Measurements from ENCODE around the gene GLT6D1.

DNA sequence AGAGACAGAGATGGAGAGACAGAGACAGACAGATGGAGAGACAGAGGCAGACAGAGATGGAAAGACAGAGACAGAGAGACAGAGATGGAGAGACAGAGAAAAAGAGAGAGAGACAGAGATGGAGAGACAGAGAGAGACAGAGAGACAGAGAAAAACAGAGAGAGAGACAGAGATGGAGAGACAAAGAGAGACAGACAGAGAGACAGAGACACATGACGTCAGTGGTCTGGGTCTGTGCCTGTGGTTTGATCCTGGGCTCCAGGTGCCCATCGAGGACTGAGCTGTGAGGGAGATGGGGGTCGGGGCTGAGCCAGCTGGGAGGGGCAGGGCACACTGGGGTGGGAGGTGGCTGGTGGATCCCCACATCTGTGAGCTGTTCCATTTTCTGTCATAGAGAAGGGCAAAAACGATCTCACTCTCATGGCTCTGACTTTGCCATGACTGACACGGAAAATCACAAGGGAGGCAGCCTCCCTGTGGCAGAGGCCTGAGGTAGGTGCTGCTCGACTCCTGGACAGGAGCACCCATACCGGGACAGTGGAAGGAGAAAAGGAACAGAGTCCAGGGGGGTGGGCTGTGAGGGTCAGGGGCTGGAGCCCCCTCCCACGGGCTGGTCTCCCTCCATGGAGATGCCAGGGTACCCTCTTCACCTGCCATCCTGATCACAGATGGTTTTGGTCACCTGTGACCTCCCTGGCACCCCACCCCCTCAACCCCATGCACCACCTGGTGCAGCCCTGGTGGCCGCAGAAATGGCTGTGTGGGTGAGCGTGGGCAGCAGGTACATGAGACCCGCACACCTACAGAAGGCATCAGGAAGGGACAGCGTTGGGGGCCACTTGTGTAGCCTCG is 28.8 kb downstream of the GLT6D1 start:
- TF ChIP-seq, protein P1, sequence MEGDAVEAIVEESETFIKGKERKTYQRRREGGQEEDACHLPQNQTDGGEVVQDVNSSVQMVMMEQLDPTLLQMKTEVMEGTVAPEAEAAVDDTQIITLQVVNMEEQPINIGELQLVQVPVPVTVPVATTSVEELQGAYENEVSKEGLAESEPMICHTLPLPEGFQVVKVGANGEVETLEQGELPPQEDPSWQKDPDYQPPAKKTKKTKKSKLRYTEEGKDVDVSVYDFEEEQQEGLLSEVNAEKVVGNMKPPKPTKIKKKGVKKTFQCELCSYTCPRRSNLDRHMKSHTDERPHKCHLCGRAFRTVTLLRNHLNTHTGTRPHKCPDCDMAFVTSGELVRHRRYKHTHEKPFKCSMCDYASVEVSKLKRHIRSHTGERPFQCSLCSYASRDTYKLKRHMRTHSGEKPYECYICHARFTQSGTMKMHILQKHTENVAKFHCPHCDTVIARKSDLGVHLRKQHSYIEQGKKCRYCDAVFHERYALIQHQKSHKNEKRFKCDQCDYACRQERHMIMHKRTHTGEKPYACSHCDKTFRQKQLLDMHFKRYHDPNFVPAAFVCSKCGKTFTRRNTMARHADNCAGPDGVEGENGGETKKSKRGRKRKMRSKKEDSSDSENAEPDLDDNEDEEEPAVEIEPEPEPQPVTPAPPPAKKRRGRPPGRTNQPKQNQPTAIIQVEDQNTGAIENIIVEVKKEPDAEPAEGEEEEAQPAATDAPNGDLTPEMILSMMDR (IDR thresholded peaks at IDR 0.05; ENCODE audit: insufficient read depth, low read length, poor library complexity, severe bottlenecking), result no peak
- TF ChIP-seq EZH2phosphoT487 (conservative IDR thresholded peaks at IDR 0.05; ENCODE audit: low read length), result no peak

Data from SU-DHL-6 (cell line).